GM03348 (cell line): ENCODE data around the gene AHCYL2.
"Not testable (repeated sequence)": the region's sequence is repeated elsewhere in the genome, so short reads cannot be mapped to it uniquely, and the experiment has no call there.

Experiments
- DNase-seq: peaks from one replicate; pipeline ENCODE4 v3.0.0; 2012; ENCODE audit warnings: low spot score

The AHCYL2 gene

GRCh38 chr7:129244220-129244619, 19.4 kb downstream of the AHCYL2 start:
- DNase-seq, result no peak

DNA sequence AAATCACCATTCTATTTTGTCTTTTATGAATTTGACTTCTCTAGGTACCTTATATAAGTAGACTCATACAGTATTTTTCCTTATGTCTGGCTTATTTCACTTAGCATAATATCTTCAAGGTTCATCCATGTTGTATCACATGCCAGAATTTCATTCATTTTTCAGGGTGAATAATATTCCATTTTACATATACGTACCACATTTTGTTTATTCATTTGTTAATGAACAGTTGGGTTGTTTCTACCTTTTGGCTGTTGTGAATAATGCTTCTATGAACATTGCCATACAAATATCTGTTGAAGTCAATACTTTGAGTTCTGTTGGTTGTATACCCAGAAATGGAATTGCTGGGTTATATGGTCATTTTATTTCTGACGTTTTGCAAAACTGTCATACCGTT, 20.7 kb downstream of the AHCYL2 start:
- DNase-seq, result no peak

- DNase-seq, result no peak
These were observed 22.3 kb downstream of the AHCYL2 start for GRCh38 chr7:129247087-129247486.

DNA sequence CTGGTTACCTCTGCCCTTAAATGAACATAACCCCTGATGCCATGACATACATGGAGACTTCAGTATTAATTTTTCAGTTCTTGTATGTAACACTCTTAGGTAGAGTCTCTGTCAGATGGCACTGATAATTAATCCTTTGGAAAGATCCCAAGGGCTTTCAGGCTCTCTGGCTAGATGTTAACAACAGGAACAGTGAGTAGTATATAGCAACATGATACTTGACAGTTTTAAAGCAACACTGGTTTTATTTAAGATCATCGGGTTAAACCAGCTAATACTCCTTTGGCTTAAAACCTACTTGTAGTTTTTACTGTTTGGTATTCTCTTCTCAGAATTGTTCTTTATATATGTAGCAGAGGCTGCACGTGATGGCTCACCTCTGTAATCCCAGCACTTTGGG, 27.3 kb downstream of the AHCYL2 start:
- DNase-seq, result no peak

DNA sequence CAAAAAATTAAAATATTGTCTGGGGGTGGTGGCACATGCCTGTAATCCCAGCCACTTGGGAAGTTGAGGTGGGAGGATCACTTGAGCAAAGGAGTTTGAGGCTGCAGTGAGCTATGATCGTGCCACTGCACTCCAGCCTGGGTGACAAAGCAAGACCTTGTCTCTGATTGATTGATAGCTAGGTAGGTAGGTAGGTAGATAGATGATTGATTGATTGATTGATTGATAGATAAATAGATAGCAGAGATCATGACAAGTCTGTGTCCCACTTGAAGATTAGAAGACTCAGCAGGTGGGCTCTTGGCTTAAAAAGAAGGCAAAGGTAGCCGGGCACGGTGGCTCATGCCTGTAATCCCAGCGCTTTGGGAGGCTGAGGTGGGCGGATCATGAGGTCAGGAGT, 27.8 kb downstream of the AHCYL2 start:
- DNase-seq, result not testable (repeated sequence)

GRCh38 chr7:129255800-129256199, 31.0 kb downstream of the AHCYL2 start:
- DNase-seq, result no peak

GRCh38 chr7:129256221-129256620, 31.4 kb downstream of the AHCYL2 start:
- no peak for DNase-seq

DNA sequence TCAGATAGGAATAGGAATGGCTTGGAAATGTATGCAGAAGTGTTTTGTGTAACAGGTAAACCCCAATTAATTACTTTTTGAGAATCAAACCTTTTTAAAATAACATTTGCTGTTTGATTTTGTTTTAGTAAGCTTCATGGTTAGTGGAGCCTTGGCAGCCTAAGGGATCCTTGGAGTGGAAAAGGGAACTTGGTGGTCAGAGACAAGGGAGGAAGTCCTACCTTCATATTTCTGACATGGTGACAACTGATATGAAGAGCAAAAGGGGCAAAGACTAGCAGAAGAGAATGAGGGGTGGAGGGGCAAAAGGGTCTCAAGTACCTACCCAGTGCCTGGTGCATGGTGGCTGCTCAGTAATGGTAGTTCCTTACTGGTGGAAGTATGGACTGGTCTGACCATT, 32.3 kb downstream of the AHCYL2 start:
- no peak for DNase-seq

- DNase-seq, result no peak
These were observed 34.0 kb downstream of the AHCYL2 start for GRCh38 chr7:129258649-129259389.

- no peak for DNase-seq
These were observed 37.5 kb downstream of the AHCYL2 start for GRCh38 chr7:129262324-129262723.

DNA sequence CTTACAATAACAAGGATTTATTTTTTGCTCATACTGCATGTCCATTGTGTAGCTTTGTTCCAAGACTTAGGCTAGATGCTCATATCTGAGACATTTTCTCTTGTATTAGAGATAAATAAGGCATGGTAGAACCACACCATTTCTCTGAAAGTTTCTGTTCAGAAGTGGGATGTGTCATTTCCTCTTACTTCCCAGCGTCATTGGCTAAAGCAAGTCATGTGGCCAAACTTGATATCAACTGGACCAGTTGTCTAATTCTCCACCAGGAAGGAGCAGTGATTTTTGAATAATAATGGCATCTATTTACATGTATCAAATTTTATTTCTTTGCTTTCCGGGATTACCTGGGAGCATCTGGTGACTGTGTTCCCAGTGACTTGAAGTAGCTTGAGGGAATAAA, 38.3 kb downstream of the AHCYL2 start:
- DNase-seq, result no peak

DNA sequence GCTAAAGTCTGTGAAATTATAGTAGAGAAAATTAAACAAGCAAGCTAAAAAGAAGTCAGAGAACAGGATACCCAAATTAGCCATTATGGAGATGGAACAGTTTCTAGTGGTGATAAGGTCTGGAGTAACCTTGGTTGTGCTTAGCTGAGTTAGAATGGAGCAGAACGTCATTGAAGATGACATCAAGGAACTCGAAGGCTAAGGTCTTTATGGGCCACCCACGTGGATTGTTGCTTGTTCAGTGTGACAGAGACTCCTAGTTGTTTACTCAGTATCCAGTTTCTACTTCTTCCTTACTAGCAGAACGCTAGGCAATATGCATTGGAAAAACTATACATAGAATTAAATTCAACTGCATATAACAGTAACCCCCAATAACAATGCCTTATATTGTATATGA, 39.7 kb downstream of the AHCYL2 start:
- DNase-seq, result no peak

- no peak for DNase-seq
These were observed 40.5 kb downstream of the AHCYL2 start for GRCh38 chr7:129265328-129265727.

GRCh38 chr7:129266181-129266580, 41.4 kb downstream of the AHCYL2 start:
- no peak for DNase-seq

- DNase-seq, result no peak
These were observed 45.2 kb downstream of the AHCYL2 start for GRCh38 chr7:129270077-129270476.

DNA sequence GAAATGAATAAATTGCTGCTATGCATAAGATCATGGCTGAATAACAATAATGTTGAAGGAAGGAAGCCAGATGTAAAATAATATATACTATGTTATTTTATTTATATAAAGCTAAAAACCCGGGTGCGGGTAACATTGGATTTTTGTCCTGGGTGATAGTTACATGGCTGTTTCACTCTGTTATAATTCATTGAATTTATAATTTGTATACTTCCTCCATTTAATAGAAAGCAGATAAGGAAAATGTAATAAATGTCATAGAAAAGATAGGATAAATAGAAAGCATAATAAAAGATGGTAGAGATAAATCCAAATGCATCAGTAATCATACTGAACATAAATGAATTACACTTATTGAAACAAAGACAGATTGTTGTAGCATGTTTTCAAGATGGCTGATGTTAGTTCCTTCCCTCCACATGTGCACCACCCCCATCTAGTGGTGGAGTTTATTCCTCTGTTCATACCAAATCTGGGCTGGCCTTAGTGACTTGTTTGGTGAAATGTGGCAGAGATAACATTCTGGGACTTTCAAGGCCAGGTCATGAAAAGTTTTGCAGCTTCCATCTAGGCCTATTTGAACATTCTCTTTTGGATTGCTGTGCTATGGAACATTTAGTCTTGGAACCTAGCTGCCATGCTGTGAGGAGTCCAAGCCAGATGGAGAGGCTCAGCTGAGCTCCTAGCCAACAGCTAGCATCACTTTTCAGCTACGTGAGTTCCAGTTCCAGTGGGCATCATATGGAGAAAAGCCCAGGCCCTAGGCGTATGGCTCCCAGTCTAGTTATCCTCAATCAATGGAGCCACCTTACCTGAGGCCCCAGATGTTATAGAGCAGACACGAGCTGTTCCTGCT, 46.9 kb downstream of the AHCYL2 start:
- DNase-seq, result peak; percentile 69

DNA sequence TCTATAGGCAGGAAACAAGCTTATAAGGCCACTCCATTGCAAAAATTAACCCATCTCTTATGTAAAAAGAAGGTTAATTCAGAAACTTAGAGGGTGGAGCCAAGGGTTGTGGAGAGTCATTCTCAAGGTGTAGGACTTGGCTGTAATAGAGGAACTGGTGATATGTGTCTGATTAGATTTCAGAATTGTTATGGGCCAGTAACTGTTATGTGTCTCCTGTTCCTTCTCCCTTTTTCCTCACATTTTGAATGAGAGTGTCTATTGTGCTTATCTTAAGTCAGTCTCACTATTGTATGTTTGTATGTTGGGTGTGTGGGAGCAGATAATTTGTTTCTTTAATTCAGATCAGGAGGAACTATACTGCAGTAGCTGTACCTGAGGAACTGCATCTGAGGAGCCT, 49.1 kb downstream of the AHCYL2 start:
- no peak for DNase-seq

DNA sequence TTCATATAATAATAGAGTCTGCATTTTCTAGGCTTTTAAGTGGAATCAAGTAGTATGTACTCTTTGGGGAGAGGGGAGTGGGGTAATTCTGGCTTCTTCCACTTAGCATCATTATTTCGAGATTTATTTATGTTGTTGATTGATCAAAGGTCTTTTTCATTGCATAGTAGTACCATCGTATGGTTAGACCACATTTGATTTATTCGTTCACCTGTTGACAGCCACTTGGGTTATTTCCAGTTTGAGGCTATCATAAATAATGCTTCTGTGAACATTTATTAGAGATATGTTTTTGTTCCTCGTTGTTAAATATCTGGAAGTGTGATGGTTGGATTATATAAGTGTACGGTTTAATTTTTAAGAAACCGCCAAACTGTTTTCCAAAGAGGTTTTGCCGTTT, 52.8 kb downstream of the AHCYL2 start:
- DNase-seq, result no peak

DNA sequence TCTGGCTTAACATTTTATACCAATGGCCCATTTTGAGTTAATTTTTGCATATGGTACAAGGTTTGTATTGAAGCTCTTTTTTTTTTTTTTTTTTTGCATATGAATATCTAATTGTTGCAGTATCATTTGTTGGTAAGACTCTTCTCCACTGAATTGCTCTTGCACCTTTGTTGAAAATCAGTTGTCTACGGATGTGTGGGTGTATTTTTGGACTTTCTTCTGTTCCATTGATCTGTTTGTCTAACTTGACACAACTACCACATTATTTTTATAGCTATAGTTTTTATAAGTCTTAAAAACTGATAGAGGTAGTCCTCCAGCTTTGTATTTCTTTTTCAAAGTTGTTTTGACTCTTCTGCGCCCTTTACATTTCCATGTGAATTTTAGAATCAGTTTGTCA, 53.9 kb downstream of the AHCYL2 start:
- DNase-seq, result no peak

DNA sequence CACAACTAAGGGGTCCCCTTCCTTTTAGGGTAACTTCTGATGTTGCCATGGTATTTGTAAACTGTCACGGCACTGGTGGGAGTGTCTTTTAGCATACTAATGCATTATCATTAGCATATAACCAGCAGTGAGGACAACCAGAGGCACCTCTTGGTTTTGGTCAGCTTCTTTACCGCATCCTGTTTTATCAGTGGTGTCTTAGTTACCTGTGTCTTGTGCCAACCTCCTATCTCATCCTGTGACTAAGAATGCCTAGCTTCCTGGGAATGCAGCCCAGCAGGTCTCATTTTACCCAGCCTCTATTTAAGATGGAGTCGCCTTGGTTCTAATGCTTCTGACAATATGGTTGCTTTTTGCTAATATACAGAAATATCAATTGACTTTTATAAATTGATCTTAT, 54.9 kb downstream of the AHCYL2 start:
- DNase-seq, result no peak

DNA sequence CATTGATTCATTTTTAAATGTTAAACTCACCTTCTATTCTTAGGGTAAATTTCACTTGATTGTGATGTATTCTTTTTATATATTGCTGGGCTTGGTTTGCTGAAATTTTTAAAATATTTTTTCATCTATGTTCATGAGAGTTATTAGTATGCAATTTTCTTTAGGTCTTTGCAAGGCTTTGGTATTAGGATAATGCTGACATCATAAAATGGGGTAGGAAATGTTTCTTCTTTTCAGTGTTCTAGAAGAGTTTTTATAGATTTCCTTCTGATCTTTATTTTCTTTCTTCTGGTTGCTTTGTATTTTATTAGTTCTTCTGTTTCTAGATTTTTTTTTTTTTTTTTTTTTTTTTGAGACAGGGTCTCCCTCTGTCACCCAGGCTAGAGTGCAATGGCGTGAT, 56.3 kb downstream of the AHCYL2 start:
- no peak for DNase-seq

DNA sequence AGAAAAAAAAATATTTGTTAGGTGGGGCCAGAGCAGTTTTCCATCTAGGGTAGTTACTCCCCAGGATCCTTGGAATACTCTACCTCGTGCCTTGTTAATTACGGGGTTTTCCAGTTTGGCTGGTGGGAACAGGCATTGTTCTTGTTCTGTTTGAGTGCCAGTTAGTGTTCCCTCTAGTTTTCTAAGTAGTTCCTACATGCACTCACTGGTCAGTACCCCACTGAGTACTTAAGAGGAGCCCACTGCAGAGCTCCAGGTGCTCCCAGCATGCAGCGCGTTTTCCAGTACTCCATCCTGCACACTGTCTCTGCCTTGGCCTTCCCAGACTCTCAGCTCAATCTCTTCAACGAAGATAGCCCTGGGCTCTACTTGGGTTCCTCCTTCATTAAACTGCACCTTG, 58.0 kb downstream of the AHCYL2 start:
- no peak for DNase-seq

DNA sequence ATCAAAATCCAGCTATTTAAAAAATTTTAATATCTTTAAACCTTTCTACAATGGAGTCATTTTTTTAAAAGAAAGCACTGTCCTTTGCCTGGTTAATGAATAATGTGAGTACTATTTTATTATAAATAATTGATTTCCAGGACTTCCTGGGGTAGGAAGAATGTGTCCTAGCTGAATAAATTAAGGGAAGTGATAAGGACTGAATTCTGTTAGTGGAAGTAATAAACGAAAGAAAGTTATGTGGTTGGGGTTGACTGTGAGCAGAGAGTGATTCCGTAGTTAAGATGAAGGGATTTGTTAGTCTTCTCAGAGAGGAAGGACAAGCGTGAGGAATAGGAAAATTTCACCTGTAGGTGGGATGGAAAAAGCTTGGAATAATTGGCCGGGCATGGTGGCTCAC, 59.1 kb downstream of the AHCYL2 start:
- DNase-seq, result no peak

- DNase-seq, result no peak
These were observed 60.3 kb downstream of the AHCYL2 start for GRCh38 chr7:129285111-129285510.
